SK-N-SH (cell line): Measurements from ENCODE around the gene PHLPP1.

Source experiments
- CHD2 ChIP-seq: fragments of 150-350 bp; IDR thresholded peaks from 2 replicates; pipeline ENCODE4 v1.6.1; 2018; ENCODE audit warnings: low read length; ENCODE audit not compliant: partially characterized antibody
- CTCF ChIP-seq: fragments of 200-600 bp; sonication (generic); IDR thresholded peaks from 2 replicates; pipeline ENCODE4 v1.6.1; 2017; ENCODE audit warnings: antibody characterized with exemption, mild to moderate bottlenecking, moderate library complexity
- FOXJ3 ChIP-seq: sonication (generic); formaldehyde crosslinking; IDR thresholded peaks from 2 replicates; pipeline ENCODE4 v1.5.1; 2020; ENCODE audit warnings: mild to moderate bottlenecking, missing genetic modification reagents
- FOXM1 ChIP-seq: IDR thresholded peaks from 2 replicates; pipeline ENCODE4 v1.4.0; 2012; ENCODE audit warnings: low read depth, mild to moderate bottlenecking
- GABPA ChIP-seq: IDR thresholded peaks from 2 replicates; pipeline ENCODE4 v1.4.0; 2012; ENCODE audit warnings: low read depth, mild to moderate bottlenecking
- JUND ChIP-seq: IDR thresholded peaks from 2 replicates; pipeline ENCODE4 v1.4.0; 2012
- REST ChIP-seq: IDR thresholded peaks from 2 replicates; pipeline ENCODE4 v1.6.1; 2012; ENCODE audit warnings: mild to moderate bottlenecking, low read depth, low read length, moderate library complexity
- TAF1 ChIP-seq: IDR thresholded peaks from 2 replicates; pipeline ENCODE4 v1.6.1; 2012; ENCODE audit warnings: low read depth, mild to moderate bottlenecking, low read length, moderate library complexity, borderline replicate concordance
- TEAD4 ChIP-seq: IDR thresholded peaks from 2 replicates; pipeline ENCODE4 v1.4.0; 2012; ENCODE audit warnings: mild to moderate bottlenecking, borderline replicate concordance; ENCODE audit not compliant: insufficient read depth
- TF ChIP-seq, protein P1 (sequence below): IDR thresholded peaks from 2 replicates; pipeline ENCODE4 v1.4.0; 2012; ENCODE audit warnings: low read depth

DNA sequence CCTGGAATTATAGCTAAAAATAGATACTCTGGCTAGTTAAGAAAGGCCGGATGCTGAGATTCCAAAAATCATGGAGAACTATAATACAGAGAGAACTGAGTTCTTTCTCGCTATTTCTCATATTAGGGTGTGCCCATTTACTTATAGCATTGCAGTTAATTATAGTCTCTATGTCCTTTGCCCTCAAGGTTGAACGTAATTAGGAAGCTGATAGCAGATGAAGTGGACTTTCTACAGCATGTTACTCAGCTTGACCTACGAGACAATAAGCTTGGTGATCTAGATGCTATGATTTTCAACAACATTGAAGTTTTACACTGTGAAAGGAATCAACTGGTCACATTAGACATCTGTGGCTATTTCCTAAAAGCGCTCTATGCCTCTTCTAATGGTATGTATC is 187.4 kb downstream of the PHLPP1 start:
- TF ChIP-seq CTCF (no peak), FOXM1 (no peak), CHD2 (no peak), TAF1 (no peak), JUND (no peak), GABPA (no peak), TEAD4 (no peak), FOXJ3 (no peak), REST (no peak)
- TF ChIP-seq, protein P1, sequence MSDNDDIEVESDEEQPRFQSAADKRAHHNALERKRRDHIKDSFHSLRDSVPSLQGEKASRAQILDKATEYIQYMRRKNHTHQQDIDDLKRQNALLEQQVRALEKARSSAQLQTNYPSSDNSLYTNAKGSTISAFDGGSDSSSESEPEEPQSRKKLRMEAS: no peak
